ENCODE measurements around the gene SUPT6H. TPM values are rescaled to one million over a fixed set of nuclear protein-coding genes. Genes with fewer than 3 reads are reported as not detected.

Gene SUPT6H
- total and polyA plus RNA-seq, 2 donors (not counting 1 experiment from before 2014, with no cell fraction given), result 35.8 to 110 TPM

GRCh38 chr17:28612936-28613872 is 48.8 kb upstream of the SUPT6H start:
- POLR2A ChIA-PET, result interaction anchor here (0.5 to 1.0 kb wide), 2 partner anchors 14 to 60 kb away, joined by 3 to 16 read pairs; no protein-coding TSS in a partner anchor
- Histone ChIP-seq H3K4me2 (replicated peaks; ENCODE audit: low read depth, low read length, poor library complexity, severe bottlenecking) (peak overlapping the region; percentile 16), H3K9me3 (ENCODE audit: control extremely low read depth in 1 of 3, control insufficient read depth in 2 of 3, insufficient read depth in 1 of 3, low read length in 2 of 3) (no peaks in the 10 kb centered on the region), H3K27ac (ENCODE audit: low read length in 2 of 2) (peak overlapping the region in 1 of 2 donors; percentile 46), H3K79me2 (ENCODE audit: control insufficient read depth, insufficient read depth, low read length) (no peaks in the 10 kb centered on the region), H3K4me3 (ENCODE audit: control extremely low read depth in 1 of 5, extremely low read depth in 1 of 5, insufficient read depth in 1 of 5, low read depth in 2 of 5, low read length in 4 of 5) (no peak overlapping the region), H4K20me1 (ENCODE audit: control insufficient read depth, insufficient read depth, low read length, poor library complexity, severe bottlenecking) (no peaks in the 10 kb centered on the region), H3K36me3 (replicated peaks in 1 of 2; ENCODE audit: control extremely low read depth in 1 of 2, control insufficient read depth in 1 of 2, extremely low read depth in 1 of 2, insufficient read depth in 2 of 2, low read length in 1 of 2) (peaks cover 6 to 61% of the 10 kb centered on the region in 2 experiments), H3K9ac (ENCODE audit: low read length) (no peak overlapping the region), H2AFZ (ENCODE audit: insufficient read depth, low read depth, low read length, poor library complexity, severe bottlenecking) (no peak overlapping the region), H3K4me1 (ENCODE audit: control insufficient read depth in 2 of 2, insufficient read depth in 2 of 2, low read length in 2 of 2) (peaks cover 22 to 33% of the 10 kb centered on the region in 2 donors), H3K27me3 (replicated peaks in 1 of 4; ENCODE audit: control extremely low read depth in 1 of 4, control insufficient read depth in 3 of 4, insufficient read depth in 4 of 4, low read length in 3 of 4) (no peaks in the 10 kb centered on the region)
- TF ChIP-seq EZH2 (IDR thresholded peaks at IDR 0.05; ENCODE audit: borderline replicate concordance, insufficient read depth, low read depth, low read length, poor library complexity, severe bottlenecking), result no peak
- TF ChIP-seq CTCF (IDR thresholded peaks at IDR 0.05), result peak; percentile 82
- no peak overlapping the region for H3K4me3 Mint-ChIP-seq
- CTCF ChIA-PET, result interaction anchor here (0.6 to 15.2 kb wide), 23 partner anchors 11 to 177 kb away, joined by 3 to 220 read pairs (median 4); partner anchors contain the start of gene UNC119
- H3K4me1 Mint-ChIP-seq, result peaks cover 38% of the 10 kb centered on the region
- H3K27ac Mint-ChIP-seq, result peak overlapping the region; percentile 32
- 78% methylated on average over 4 of the region's 6 CpGs for WGBS (ENCODE audit: insufficient coverage)
- intact Hi-C loops (cut with micrococcal nuclease), result no loop called here
- H3K27me3 Mint-ChIP-seq, result no peaks in the 10 kb centered on the region
- DNase-seq, result peak; percentile 63
- no peaks in the 10 kb centered on the region for H3K9me3 Mint-ChIP-seq (ENCODE audit: insufficient read depth)
- peak; percentile 64 for ATAC-seq (ENCODE audit: low read depth)
